GM03348 (cell line): ENCODE data around the gene INO80.

Experiments
- DNase-seq: peaks from one replicate; pipeline ENCODE4 v3.0.0; 2012; ENCODE audit warnings: low spot score

INO80 gene

DNA sequence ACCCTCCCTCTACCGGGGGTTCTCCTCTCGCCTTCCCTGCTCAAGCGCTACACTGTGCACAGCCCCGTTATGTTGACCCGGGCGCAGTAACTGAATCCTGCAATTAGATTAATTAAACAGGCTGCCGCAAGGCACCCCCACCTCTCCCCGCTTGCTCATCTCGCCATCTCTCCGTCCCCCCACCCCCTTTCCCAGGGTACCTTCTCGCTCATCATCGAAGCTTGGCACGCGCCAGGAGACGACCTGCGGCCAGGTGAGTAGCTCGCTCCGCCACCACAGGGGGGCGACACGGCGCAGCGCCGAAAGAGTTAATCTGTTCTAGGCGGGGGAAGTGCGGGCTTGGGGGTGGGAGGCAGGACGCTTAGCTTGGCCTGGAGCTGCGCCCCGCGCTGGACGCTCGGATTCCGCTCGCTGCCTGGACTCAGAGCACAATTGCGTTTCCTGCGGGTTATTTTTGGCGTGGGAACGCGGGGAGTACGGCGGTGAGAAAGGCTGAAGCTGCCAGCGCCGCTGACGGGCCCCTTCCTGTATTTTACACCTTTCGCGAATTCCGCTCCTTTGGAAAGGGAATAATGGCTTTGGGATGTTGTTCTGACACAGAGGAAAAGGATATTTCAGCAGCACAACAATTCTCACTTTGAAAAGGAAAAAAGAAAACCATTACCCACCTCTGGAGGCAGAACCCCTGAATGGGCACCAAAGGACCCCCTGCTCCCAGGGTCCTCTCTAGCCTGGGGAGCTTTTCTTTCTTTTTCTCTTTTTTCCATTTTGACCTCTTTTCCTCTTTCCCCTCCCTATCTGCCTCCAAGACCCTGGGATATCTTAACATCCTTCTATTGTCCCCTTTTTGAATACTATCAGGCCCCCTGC is 185.4 kb downstream of the INO80 start:
- DNase-seq = no peak

DNA sequence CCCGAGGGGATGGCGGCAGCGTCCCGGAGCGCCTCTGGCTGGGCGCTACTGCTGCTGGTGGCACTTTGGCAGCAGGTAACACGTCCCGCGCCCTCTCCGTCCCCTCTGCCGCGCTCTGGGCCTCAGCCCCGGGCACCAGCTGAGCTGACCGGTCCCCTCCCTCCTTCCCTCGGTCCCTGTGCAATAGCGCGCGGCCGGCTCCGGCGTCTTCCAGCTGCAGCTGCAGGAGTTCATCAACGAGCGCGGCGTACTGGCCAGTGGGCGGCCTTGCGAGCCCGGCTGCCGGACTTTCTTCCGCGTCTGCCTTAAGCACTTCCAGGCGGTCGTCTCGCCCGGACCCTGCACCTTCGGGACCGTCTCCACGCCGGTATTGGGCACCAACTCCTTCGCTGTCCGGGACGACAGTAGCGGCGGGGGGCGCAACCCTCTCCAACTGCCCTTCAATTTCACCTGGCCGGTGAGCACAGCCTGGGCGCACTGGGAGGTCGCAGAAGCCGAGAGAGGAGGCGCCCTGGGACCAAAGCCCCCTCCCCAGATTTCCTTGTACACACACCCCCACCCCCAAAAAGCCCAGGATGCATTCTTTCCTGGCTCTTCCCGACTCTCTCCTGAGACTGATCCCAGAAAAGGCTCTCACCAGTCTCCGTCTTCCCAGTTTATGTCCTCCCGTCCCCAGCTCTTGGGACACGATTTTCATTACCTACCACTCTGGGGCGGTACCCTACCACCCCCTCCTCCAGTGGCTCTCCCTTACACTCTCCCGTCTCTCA is 186.2 kb downstream of the INO80 start:
- peak; percentile 54 for DNase-seq
